GM19193 (cell line): ENCODE data around the gene TMEM221.

Experiments
- POLR2A ChIP-seq: IDR thresholded peaks from 4 replicates; pipeline ENCODE4 v1.6.1; 2011; ENCODE audit not compliant: insufficient read depth, insufficient read length; ENCODE audit errors: extremely low read depth

TMEM221 gene

GRCh38 chr19:17435218-17435617 is 13.2 kb downstream of the TMEM221 start:
- no peak for TF ChIP-seq POLR2A

GRCh38 chr19:17431417-17431816 is 17.1 kb downstream of the TMEM221 start:
- TF ChIP-seq POLR2A = no peak

DNA sequence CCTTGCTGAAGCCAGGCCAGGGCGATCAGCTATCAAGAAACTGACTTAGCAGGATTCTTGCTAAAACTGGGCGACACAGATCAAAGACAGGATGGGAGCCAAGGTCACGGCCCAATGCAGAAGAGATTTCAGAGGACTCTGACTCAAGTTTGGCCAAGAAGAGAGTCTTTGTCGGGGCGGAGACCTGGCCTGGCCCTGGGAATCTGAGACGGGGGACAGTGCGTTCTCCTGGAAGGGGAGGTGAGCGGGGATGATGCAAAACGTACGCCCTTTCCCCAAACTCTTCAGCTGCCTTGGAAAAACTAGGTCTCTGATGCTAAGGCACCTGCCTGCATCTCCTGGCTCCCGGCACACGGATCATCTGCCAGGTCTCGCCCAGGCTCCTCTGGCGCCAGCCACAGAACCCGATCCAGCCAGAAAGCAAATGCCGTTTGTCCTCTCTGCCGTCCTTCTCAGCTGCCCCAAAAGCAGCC is 18.8 kb downstream of the TMEM221 start:
- TF ChIP-seq POLR2A = no peak

- no peak for TF ChIP-seq POLR2A
These were observed 23.6 kb downstream of the TMEM221 start for GRCh38 chr19:17424743-17425365.

DNA sequence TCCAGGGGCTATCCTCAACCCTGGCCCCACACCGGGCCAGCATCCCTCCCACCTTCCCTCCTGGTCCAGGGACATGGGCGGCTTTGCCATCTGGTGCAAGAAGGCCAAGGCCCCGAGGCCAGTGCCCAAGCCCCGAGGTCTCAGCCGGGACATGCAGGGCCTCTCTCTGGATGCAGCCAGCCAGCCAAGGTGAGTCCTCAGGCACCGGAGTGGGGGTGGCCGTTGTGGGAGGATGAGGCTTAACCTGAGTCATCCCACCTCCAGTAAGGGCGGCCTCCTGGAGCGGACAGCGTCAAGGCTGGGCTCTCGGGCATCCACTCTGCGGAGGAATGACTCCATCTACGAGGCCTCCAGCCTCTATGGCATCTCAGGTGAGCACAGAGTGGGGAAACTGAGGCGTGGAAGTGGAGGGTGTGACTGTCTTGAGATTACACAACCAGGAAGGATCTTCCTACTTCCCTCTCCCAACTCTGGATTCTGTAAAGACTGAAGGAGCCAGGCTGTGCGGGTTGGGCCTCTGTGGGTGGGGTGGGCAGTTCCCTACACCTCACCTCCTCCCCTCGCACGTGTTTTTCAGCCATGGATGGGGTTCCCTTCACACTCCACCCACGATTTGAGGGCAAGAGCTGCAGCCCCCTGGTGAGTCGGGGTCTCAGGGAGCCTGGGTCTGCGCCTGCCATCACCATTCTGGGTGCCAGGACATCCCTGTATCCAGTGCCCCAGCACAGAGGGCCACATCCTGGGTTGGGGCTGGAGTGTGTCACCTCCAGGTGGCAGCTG is 24.8 kb downstream of the TMEM221 start:
- TF ChIP-seq POLR2A = no peak

- no peak for TF ChIP-seq POLR2A
These were observed 26.5 kb downstream of the TMEM221 start for GRCh38 chr19:17421942-17422341.

GRCh38 chr19:17420475-17420924 is 28.0 kb downstream of the TMEM221 start:
- no peak for TF ChIP-seq POLR2A

GRCh38 chr19:17419621-17420474 is 28.6 kb downstream of the TMEM221 start, which contains the start of gene MVB12A:
Gene MVB12A (plus strand): TSS chr19:17420047. CDS start chr19:17420136, 89 bp downstream.
- no peak for TF ChIP-seq POLR2A

- TF ChIP-seq POLR2A = no peak
These were observed 29.3 kb downstream of the TMEM221 start for GRCh38 chr19:17419154-17419620.

DNA sequence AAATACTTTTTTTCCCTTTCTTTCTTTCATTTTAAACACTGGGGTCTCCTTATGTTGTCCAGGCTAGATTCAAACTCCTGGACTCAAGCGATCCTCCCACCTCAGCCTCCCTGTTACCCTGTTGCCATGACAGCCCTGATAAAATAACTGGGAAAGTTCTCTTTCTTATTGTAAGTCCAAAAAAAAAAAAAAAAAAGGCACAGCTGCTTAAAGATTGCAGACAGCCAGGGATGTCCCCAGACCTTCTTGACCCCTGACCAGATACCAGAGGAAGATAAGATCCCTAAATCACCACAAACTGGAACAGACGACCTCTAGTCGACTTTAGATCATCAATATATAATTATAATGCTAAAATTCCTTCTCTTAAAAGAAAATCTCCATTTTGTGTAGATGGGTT is 29.8 kb downstream of the TMEM221 start:
- TF ChIP-seq POLR2A = no peak

DNA sequence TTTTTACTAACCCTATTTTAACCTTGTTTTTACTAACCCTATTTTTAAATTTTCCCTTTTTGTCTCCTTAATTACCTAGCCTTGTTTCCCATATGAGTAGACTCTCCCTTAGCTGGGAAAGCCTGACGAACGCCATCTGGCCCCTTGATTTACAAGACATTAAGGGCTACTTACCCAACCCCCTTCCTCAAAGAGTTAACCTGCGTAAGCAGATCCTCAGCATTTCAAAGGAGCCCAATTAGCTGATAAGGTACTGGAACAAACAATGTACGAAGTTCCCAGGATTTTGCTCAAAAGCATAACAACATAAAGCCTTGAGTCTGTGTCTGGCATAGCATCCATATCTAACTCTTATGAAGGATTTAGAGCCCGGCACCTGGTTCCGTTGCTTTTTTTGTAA is 33.3 kb downstream of the TMEM221 start:
- no peak for TF ChIP-seq POLR2A

GRCh38 chr19:17414097-17414496 is 34.4 kb downstream of the TMEM221 start:
- TF ChIP-seq POLR2A = no peak

DNA sequence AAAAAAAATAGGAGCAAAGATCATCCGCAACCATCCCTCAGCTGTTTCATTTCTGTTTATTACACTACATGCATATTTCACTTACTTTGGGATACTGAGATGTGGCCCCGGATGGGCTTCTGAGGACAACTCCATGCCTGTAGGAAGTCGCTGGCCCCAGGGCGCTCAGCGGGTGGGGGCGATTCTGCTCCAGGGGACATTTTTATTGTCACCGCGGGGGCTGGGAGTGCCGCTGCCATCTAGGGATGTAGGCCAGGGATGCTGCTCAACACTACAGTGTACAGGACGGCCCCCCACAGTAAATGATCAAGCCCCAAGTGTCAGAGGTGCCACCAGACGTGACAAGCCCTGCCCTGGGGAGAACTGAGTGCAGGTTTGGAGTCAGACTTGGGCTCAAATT is 36.7 kb downstream of the TMEM221 start:
- TF ChIP-seq POLR2A = no peak

GRCh38 chr19:17409990-17410389 is 38.5 kb downstream of the TMEM221 start:
- TF ChIP-seq POLR2A = no peak

GRCh38 chr19:17406887-17407196 is 41.6 kb downstream of the TMEM221 start:
- TF ChIP-seq POLR2A = no peak
